Measurements from ENCODE around the gene YY2.

YY2 gene

GRCh38 chrX:21875013-21875412 lies 19.2 kb downstream of the YY2 start:
- no peak for FAIRE-seq

- no peak for FAIRE-seq
These were observed 26.2 kb downstream of the YY2 start for GRCh38 chrX:21881881-21882574.

GRCh38 chrX:21883258-21883657 lies 27.5 kb downstream of the YY2 start:
- FAIRE-seq = no peak

GRCh38 chrX:21885568-21885967 lies 29.8 kb downstream of the YY2 start:
- no peak for FAIRE-seq

GRCh38 chrX:21905313-21905712 lies 49.5 kb downstream of the YY2 start:
- no peak for FAIRE-seq

- FAIRE-seq = no peak
These were observed 50.2 kb downstream of the YY2 start for GRCh38 chrX:21905953-21906352.

- no peak for FAIRE-seq
These were observed 51.5 kb downstream of the YY2 start for GRCh38 chrX:21907260-21907659.
